Astrocyte (in vitro differentiated cells and primary cell): Measurements from ENCODE around the gene ADGRD1. TPM values are rescaled to one million over a fixed set of nuclear protein-coding genes. Genes with fewer than 3 reads are reported as not detected.
"Not testable (repeated sequence)": the region's sequence is repeated elsewhere in the genome, so short reads cannot be mapped to it uniquely, and the experiment has no call there.

Source experiments
- DNase-seq: peaks from one replicate; pipeline ENCODE4 v3.0.0-alpha.2; 2010; ENCODE audit warnings: low read depth
- FAIRE-seq: peaks from 2 replicates; lab custom pipeline; 2011; peaks lifted over from hg19 to GRCh38; lab: Jason Lieb, UNC
- H2AFZ ChIP-seq: 2 replicates; pipeline ENCODE4 v1.6.0; 2012; ENCODE audit warnings: low read depth, low read length, inconsistent platforms
- H3K27ac ChIP-seq: 2 replicates; pipeline ENCODE4 v1.5.1; 2011; ENCODE audit warnings: low read depth, low read length, inconsistent platforms
- H3K27me3 ChIP-seq: 2 replicates; pipeline ENCODE4 v1.6.0; 2011; ENCODE audit warnings: low read length, inconsistent platforms; ENCODE audit not compliant: insufficient read depth
- H3K36me3 ChIP-seq: 2 replicates; pipeline ENCODE4 v1.5.1; 2011; ENCODE audit warnings: low read length, inconsistent platforms; ENCODE audit not compliant: insufficient read depth
- H3K4me1 ChIP-seq: 2 replicates; pipeline ENCODE4 v1.5.1; 2011; ENCODE audit warnings: low read length, inconsistent platforms; ENCODE audit not compliant: insufficient read depth
- H3K4me2 ChIP-seq: 2 replicates; pipeline ENCODE4 v1.6.0; 2012; ENCODE audit warnings: low read length, inconsistent platforms
- H3K4me3 ChIP-seq: 2 replicates; pipeline ENCODE4 v1.5.1; 2011; ENCODE audit warnings: low read depth, mild to moderate bottlenecking, low read length, inconsistent platforms; ENCODE audit not compliant: insufficient read depth
- H3K79me2 ChIP-seq: 2 replicates; pipeline ENCODE4 v1.6.0; 2012; ENCODE audit warnings: mild to moderate bottlenecking, low read length, inconsistent platforms; ENCODE audit not compliant: insufficient read depth
- H3K9ac ChIP-seq: 2 replicates; pipeline ENCODE4 v1.6.0; 2012; ENCODE audit warnings: mild to moderate bottlenecking, low read length, inconsistent platforms
- H3K9me3 ChIP-seq: 2 replicates; pipeline ENCODE4 v1.5.1; 2012; ENCODE audit warnings: low read depth, mild to moderate bottlenecking, low read length, inconsistent platforms; ENCODE audit not compliant: insufficient read depth
- H4K20me1 ChIP-seq: 2 replicates; pipeline ENCODE4 v1.6.0; 2012; ENCODE audit warnings: low read length, inconsistent platforms; ENCODE audit not compliant: insufficient read depth
- H3K27ac Mint-ChIP-seq: one replicate; pipeline ENCODE4 v1.8.0; 2021; ENCODE audit warnings: mild to moderate bottlenecking, mixed read lengths; ENCODE audit not compliant: unreplicated experiment
- H3K27me3 Mint-ChIP-seq: one replicate; pipeline ENCODE4 v1.8.0; 2021; ENCODE audit warnings: low read depth, mixed read lengths; ENCODE audit not compliant: unreplicated experiment
- H3K36me3 Mint-ChIP-seq: one replicate; pipeline ENCODE4 v1.8.0; 2021; ENCODE audit warnings: low read depth, mixed read lengths; ENCODE audit not compliant: unreplicated experiment
- H3K4me1 Mint-ChIP-seq: one replicate; pipeline ENCODE4 v1.8.0; 2021; ENCODE audit warnings: low read depth, mixed read lengths; ENCODE audit not compliant: unreplicated experiment
- H3K4me3 Mint-ChIP-seq: one replicate; pipeline ENCODE4 v1.8.0; 2021; ENCODE audit warnings: mild to moderate bottlenecking, moderate library complexity, mixed read lengths; ENCODE audit not compliant: unreplicated experiment
- H3K9me3 Mint-ChIP-seq: one replicate; pipeline ENCODE4 v1.8.0; 2021; ENCODE audit warnings: mild to moderate bottlenecking, mixed read lengths; ENCODE audit not compliant: unreplicated experiment
- EZH2 ChIP-seq: IDR thresholded peaks from 2 replicates; pipeline ENCODE4 v1.6.1; 2012; ENCODE audit warnings: mild to moderate bottlenecking, low read length, inconsistent platforms; ENCODE audit not compliant: insufficient read depth
- total RNA-seq: library from RNA; stranded (reverse); gene quantifications from 2 replicates; pipeline ENCODE4 v1.2.1, GENCODE V29; 2021
- TF ChIP-seq, protein P1 (sequence below): IDR thresholded peaks from 2 replicates; pipeline ENCODE4 v1.5.1; 2011; ENCODE audit warnings: low read depth, mild to moderate bottlenecking, inconsistent platforms, low read length, moderate library complexity; ENCODE audit not compliant: insufficient read depth

ADGRD1 gene
- total RNA-seq, 1 donor from 2014 or later = 3.0 TPM

DNA sequence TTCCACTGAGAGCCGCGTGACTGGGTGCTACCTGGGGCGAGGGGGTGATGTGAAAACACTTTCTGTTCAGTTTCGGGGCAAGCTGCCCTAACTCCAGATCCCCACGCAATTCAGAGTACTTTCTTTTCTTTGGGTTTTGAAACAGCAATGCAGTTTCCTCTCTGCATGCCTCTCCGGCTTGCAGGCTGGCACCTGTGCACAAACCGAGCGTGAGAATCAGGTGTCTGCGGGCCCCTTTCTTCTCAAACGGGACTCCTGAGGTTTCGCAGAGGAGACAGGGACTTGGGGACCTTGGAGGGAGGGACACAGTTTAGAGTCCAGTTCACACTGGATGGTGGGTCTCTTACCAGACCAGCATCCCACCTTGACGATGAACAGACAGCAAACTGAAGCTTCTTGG is 118.2 kb downstream of the ADGRD1 start:
- H3K27ac Mint-ChIP-seq, H3K9ac ChIP-seq, H3K4me1 ChIP-seq, H3K9me3 Mint-ChIP-seq, H3K4me1 Mint-ChIP-seq, H3K79me2 ChIP-seq, H3K27ac ChIP-seq, H3K9me3 ChIP-seq, H3K36me3 Mint-ChIP-seq, H3K4me3 ChIP-seq, H2AFZ ChIP-seq, H3K27me3 ChIP-seq, H4K20me1 ChIP-seq, H3K4me2 ChIP-seq, H3K4me3 Mint-ChIP-seq, DNase-seq, H3K36me3 ChIP-seq, FAIRE-seq: not testable (repeated sequence)
- H3K27me3 Mint-ChIP-seq = peaks cover 46% of the 10 kb centered on the region

DNA sequence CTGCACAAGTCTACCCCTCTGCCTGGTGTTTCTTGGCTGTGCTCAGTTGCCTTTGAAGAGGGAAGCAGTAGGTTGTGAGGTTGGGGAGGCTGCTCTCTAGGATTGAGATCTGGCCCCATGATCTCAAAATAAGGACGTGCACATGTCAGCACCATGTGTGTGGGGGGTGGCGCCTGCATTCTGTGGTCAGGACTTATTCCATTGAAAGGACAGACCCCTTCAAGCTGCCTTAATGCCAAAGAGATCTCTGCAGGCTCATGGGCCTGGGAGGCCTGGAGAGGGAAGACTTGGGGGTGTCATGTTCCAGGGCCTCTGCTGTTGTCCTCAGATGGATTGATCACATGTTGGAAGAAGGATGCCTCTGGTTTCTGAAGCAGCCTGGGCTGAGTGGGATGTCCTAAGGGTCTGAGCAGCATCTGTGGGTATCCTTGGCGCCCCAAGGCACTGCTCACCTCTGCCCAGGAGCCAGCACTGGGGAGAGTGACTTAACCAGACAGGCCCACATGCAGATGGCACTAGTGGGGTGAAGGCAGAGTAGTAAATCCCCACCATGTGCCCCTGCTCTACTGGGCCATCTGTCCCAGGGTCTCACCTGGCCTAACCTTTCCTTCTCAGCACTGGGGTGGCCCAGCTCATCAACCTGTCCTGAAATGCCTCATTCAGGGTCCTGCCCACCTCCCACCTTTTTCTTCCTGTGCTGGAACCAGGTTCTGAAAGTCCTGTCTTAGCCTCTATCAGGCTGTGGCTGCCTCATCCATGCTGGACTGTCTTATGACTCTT is 118.9 kb downstream of the ADGRD1 start:
- no peaks in the 10 kb centered on the region for H3K36me3 ChIP-seq
- no peaks in the 10 kb centered on the region for H4K20me1 ChIP-seq
- peaks cover 46% of the 10 kb centered on the region for H3K27me3 Mint-ChIP-seq
- no peak overlapping the region for H3K4me2 ChIP-seq
- no peak overlapping the region for H3K4me3 ChIP-seq
- H3K4me3 Mint-ChIP-seq = no peak overlapping the region
- H3K4me1 Mint-ChIP-seq = no peaks in the 10 kb centered on the region
- H3K27me3 ChIP-seq = no peaks in the 10 kb centered on the region
- H3K27ac Mint-ChIP-seq = no peak overlapping the region
- H3K9ac ChIP-seq = no peak overlapping the region
- H3K9me3 ChIP-seq = no peaks in the 10 kb centered on the region
- DNase-seq = no peak
- no peaks in the 10 kb centered on the region for H3K79me2 ChIP-seq
- H3K27ac ChIP-seq = no peak overlapping the region
- H3K4me1 ChIP-seq = no peaks in the 10 kb centered on the region
- FAIRE-seq = no peak
- no peaks in the 10 kb centered on the region for H3K36me3 Mint-ChIP-seq
- H3K9me3 Mint-ChIP-seq = peaks cover 8% of the 10 kb centered on the region
- no peak overlapping the region for H2AFZ ChIP-seq
- TF ChIP-seq, protein P1, sequence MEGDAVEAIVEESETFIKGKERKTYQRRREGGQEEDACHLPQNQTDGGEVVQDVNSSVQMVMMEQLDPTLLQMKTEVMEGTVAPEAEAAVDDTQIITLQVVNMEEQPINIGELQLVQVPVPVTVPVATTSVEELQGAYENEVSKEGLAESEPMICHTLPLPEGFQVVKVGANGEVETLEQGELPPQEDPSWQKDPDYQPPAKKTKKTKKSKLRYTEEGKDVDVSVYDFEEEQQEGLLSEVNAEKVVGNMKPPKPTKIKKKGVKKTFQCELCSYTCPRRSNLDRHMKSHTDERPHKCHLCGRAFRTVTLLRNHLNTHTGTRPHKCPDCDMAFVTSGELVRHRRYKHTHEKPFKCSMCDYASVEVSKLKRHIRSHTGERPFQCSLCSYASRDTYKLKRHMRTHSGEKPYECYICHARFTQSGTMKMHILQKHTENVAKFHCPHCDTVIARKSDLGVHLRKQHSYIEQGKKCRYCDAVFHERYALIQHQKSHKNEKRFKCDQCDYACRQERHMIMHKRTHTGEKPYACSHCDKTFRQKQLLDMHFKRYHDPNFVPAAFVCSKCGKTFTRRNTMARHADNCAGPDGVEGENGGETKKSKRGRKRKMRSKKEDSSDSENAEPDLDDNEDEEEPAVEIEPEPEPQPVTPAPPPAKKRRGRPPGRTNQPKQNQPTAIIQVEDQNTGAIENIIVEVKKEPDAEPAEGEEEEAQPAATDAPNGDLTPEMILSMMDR = no peak
- no peak for TF ChIP-seq EZH2

DNA sequence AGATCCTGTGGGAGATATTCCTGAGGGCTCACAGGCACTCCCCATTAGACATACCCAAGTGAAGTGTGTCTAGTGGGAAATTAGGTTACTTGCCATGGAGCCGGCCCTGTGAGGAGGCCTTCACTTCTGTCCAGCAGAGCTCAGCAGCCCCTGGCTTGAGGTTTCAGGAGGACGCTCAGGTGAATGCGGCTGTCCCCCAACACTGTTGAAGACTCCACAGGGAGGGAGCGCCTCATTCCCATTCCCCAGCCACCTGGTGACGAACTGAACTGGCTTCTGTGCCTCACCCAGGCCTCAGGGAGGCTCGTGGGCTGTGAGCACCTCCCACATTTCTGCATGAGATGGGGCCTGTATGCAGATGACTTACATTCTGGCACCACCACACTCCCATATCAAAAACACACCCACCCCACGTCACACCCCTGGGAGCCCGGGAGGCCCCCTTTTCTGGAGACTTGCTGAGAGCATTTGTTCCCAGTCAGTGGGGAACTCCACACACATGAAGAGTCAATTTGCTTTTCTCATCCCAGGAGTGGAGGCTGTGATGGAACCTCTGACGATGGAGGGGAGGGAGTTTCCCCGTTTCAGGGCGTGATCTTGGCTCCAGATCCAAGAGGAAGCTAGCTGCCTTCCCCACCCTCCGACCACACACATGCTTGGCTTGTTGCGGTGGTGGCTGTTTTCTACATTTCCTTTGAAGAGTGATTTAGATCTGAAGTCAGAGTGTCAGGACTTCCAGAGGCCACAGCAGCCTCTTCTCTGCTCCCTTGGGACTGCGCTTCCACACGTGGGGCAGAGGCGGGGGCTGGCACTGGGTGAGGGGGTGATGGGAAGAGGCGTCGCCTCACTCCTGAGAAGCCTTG is 120.7 kb downstream of the ADGRD1 start:
- no peaks in the 10 kb centered on the region for H3K4me1 Mint-ChIP-seq
- DNase-seq = no peak
- Histone ChIP-seq H3K4me1 (no peaks in the 10 kb centered on the region), H3K9me3 (no peaks in the 10 kb centered on the region), H3K9ac (no peak overlapping the region), H3K4me2 (no peak overlapping the region), H3K27ac (no peak overlapping the region), H3K79me2 (no peaks in the 10 kb centered on the region), H2AFZ (no peak overlapping the region), H3K27me3 (no peaks in the 10 kb centered on the region), H3K4me3 (no peak overlapping the region), H4K20me1 (no peaks in the 10 kb centered on the region), H3K36me3 (no peaks in the 10 kb centered on the region)
- no peak overlapping the region for H3K27ac Mint-ChIP-seq
- H3K4me3 Mint-ChIP-seq = no peak overlapping the region
- TF ChIP-seq, protein P1 = no peak
- no peak for TF ChIP-seq EZH2
- H3K9me3 Mint-ChIP-seq = peaks cover 8% of the 10 kb centered on the region
- no peak for FAIRE-seq
- no peaks in the 10 kb centered on the region for H3K36me3 Mint-ChIP-seq
- peaks cover 38% of the 10 kb centered on the region for H3K27me3 Mint-ChIP-seq
